ENCODE measurements around the gene PDPK1.
"Not testable (repeated sequence)": the region's sequence is repeated elsewhere in the genome, so short reads cannot be mapped to it uniquely, and the experiment has no call there.

The PDPK1 gene

GRCh38 chr16:2524339-2524938, 13.4 kb upstream of the PDPK1 start:
- no peak for DNase-seq

GRCh38 chr16:2526135-2526534, 11.7 kb upstream of the PDPK1 start:
- DNase-seq, result no peak

GRCh38 chr16:2527071-2527783, 10.6 kb upstream of the PDPK1 start:
- no peak for DNase-seq

GRCh38 chr16:2527784-2528100, 10.1 kb upstream of the PDPK1 start:
- no peak for DNase-seq

GRCh38 chr16:2528161-2529060, 9.4 kb upstream of the PDPK1 start:
- DNase-seq, result no peak

- no peak for DNase-seq
Measured at GRCh38 chr16:2529061-2529931, 8.5 kb upstream of the PDPK1 start.

- DNase-seq, result no peak
Measured at GRCh38 chr16:2529961-2530628, 7.7 kb upstream of the PDPK1 start.

- DNase-seq, result no peak
Measured at GRCh38 chr16:2530629-2531318, 7.0 kb upstream of the PDPK1 start.

GRCh38 chr16:2531371-2531695, 6.5 kb upstream of the PDPK1 start, which contains the start of gene CEMP1:
CEMP1 (minus strand) TSS chr16:2531408; CDS start chr16:2531073, 335 bp downstream.
- no peak for DNase-seq

- DNase-seq, result peak; percentile 95
Measured at GRCh38 chr16:2531696-2532493, 5.9 kb upstream of the PDPK1 start.

GRCh38 chr16:2532494-2533141, 5.2 kb upstream of the PDPK1 start:
- peak; percentile 37 for DNase-seq

- not testable (repeated sequence) for DNase-seq
Measured at GRCh38 chr16:2533142-2533755, 4.6 kb upstream of the PDPK1 start.

GRCh38 chr16:2533912-2534311, 3.9 kb upstream of the PDPK1 start:
- DNase-seq, result no peak

GRCh38 chr16:2534335-2534734, 3.5 kb upstream of the PDPK1 start:
- DNase-seq, result not testable (repeated sequence)

GRCh38 chr16:2535625-2536013, 2.2 kb upstream of the PDPK1 start:
- no peak for DNase-seq

GRCh38 chr16:2539192-2539844, 1.5 kb downstream of the PDPK1 start:
- DNase-seq, result not testable (repeated sequence)

GRCh38 chr16:2539845-2540458, 2.1 kb downstream of the PDPK1 start:
- not testable (repeated sequence) for DNase-seq

- DNase-seq, result not testable (repeated sequence)
Measured at GRCh38 chr16:2540912-2541311, 3.1 kb downstream of the PDPK1 start.

- not testable (repeated sequence) for DNase-seq
Measured at GRCh38 chr16:2541409-2541808, 3.6 kb downstream of the PDPK1 start.

Data from activated gamma-delta T cell (primary cell).